ENCODE measurements around the gene KIAA1671. TPM values are rescaled to one million over a fixed set of nuclear protein-coding genes. Genes with fewer than 3 reads are reported as not detected.

The KIAA1671 gene
- total and polyA plus RNA-seq, 2 of the 4 experiments (the other 2 are of a cell fraction): 0.02 TPM; not detected in 1

GRCh38 chr22:25032066-25032465 is 79.5 kb downstream of the KIAA1671 start:
- no CpG with 5 or more reads among the region's 2 CpGs for WGBS, 2 experiments (ENCODE audit: extremely low coverage in 2 of 2, insufficient read length in 1 of 2)
- POLR2A ChIA-PET (ENCODE audit: unreplicated experiment): no interaction called here
- ATAC-seq (ENCODE audit: low read depth): no peak

More at GRCh38 chr22:25032066-25032465, 79.5 kb downstream of the KIAA1671 start:
- H4K5ac ChIP-seq (ENCODE audit: low read depth, low read length): no peak overlapping the region
- H4K20me1 ChIP-seq (ENCODE audit: insufficient read depth, low read length): no peaks in the 10 kb centered on the region
- no peaks in the 10 kb centered on the region for H3K4me1 ChIP-seq (ENCODE audit: control insufficient read depth, insufficient read depth, low read length)
- no peak overlapping the region for H3K23ac ChIP-seq (ENCODE audit: low read depth, low read length)
- no peak overlapping the region for H3K18ac ChIP-seq (ENCODE audit: low read depth, low read length)
- no peak for DNase-seq
- H4K8ac ChIP-seq (ENCODE audit: low read depth in 2 of 2, low read length in 2 of 2): no peak overlapping the region
- H3K56ac ChIP-seq (ENCODE audit: extremely low read depth, insufficient read depth, low read length): no peak overlapping the region
- intact Hi-C loops (cut with micrococcal nuclease): no loop called here
- H3K4me2 ChIP-seq (ENCODE audit: low read depth, low read length): no peak overlapping the region
- H3K4ac ChIP-seq (ENCODE audit: low read depth, low read length): no peak overlapping the region
- no TSS peak for BruUV-seq (replicated peaks)
- H3K4me3 ChIP-seq (ENCODE audit: insufficient read depth, low read depth, low read length): no peak overlapping the region
- no peak overlapping the region for H2BK5ac ChIP-seq (ENCODE audit: low read depth, low read length, poor library complexity, severe bottlenecking)
- in situ Hi-C loops (cut with MboI; ENCODE audit: low sequenced_read_pairs): no loop called here
- H3K79me1 ChIP-seq (ENCODE audit: low read depth in 1 of 2, low read length in 2 of 2): no peaks in the 10 kb centered on the region
- H3K14ac ChIP-seq (replicated peaks; ENCODE audit: low read depth, low read length): no peak overlapping the region
- no peak overlapping the region for H3K27ac ChIP-seq (ENCODE audit: insufficient read depth, low read length)
- no peak overlapping the region for H4K91ac ChIP-seq (ENCODE audit: insufficient read depth, low read depth, low read length)
- H3K9me3 ChIP-seq (ENCODE audit: control insufficient read depth, insufficient read depth, low read length): no peaks in the 10 kb centered on the region; the same call in 1 of the 2 replicates
- no peak overlapping the region for H3K9ac ChIP-seq (ENCODE audit: low read depth, low read length)
- H2AK5ac ChIP-seq (ENCODE audit: low read depth, low read length): no peak overlapping the region
- dilution Hi-C loops (cut with HindIII; ENCODE audit: low sequenced_read_pairs, unreplicated experiment): no loop called here
- no peak overlapping the region for H2BK15ac ChIP-seq (ENCODE audit: low read depth, low read length)
- no peaks in the 10 kb centered on the region for H3K27me3 ChIP-seq (ENCODE audit: control insufficient read depth, insufficient read depth, low read length)
- no peak overlapping the region for H2AFZ ChIP-seq (replicated peaks; ENCODE audit: low read length, poor library complexity)
- TF ChIP-seq FOS (IDR thresholded peaks at IDR 0.05; ENCODE audit: low read depth, low read length): no peak
- TF ChIP-seq MAZ (IDR thresholded peaks at IDR 0.05; ENCODE audit: borderline replicate concordance, low read depth, low read length): no peak
- TF ChIP-seq RCOR1 (IDR thresholded peaks at IDR 0.05; ENCODE audit: insufficient replicate concordance, low read length): no peak
- TF ChIP-seq RAD21 (IDR thresholded peaks at IDR 0.05; ENCODE audit: low read length): no peak
- no peak for TF ChIP-seq ELK1 (IDR thresholded peaks at IDR 0.05; ENCODE audit: borderline replicate concordance, low read depth, low read length)
- TF ChIP-seq SMC3 (IDR thresholded peaks at IDR 0.05; ENCODE audit: low read depth, low read length): no peak
- TF ChIP-seq MAFK (IDR thresholded peaks at IDR 0.05; ENCODE audit: low read depth, low read length): no peak
- no peak for TF ChIP-seq MXI1 (IDR thresholded peaks at IDR 0.05; ENCODE audit: borderline replicate concordance, low read depth, low read length)
- TF ChIP-seq BHLHE40 (IDR thresholded peaks at IDR 0.05; ENCODE audit: low read depth, low read length): no peak
- no peak for TF ChIP-seq CEBPB (IDR thresholded peaks at IDR 0.05; ENCODE audit: low read depth, low read length)
- H2AK9ac ChIP-seq (replicated peaks; ENCODE audit: low read depth, low read length, poor library complexity): no peak overlapping the region
- H3K9me1 ChIP-seq (ENCODE audit: insufficient read depth, low read length): no peaks in the 10 kb centered on the region
- CTCF ChIA-PET: no interaction called here
- no peaks in the 10 kb centered on the region for H3K36me3 ChIP-seq (ENCODE audit: control insufficient read depth, insufficient read depth, low read length)
- no peak overlapping the region for H2BK120ac ChIP-seq (ENCODE audit: low read depth, low read length)
- H2BK20ac ChIP-seq (ENCODE audit: low read depth, low read length): no peak overlapping the region
